Left lung (tissue), 10 donors: Measurements from ENCODE around the gene WFDC8. TPM values are rescaled to one million over a fixed set of nuclear protein-coding genes. Genes with fewer than 3 reads are reported as not detected.

Experiments
- ATAC-seq: fragments of 200-7000 bp; cut with Tn5 transposase; one replicate; pipeline ENCODE4 v1.9.1; 2020; ENCODE audit warnings: moderate library complexity
- DNase-seq, 4 donors: peaks; one replicate each; pipeline ENCODE4 v3.0.0-alpha.2; 2013 to 2020
- H3K27ac ChIP-seq, 2 donors: fragments of 200-600 bp; sonication (generic) in 1 of 2; one replicate each; pipeline versions ENCODE4 v1.5.0 to v1.8.0; 2020 to 2021
- H3K27me3 ChIP-seq, 2 donors: fragments of 200-600 bp; sonication (generic) in 1 of 2; one replicate each; pipeline versions ENCODE4 v1.5.0 to v1.8.0; 2020 to 2021
- H3K36me3 ChIP-seq, 2 donors: fragments of 200-600 bp; sonication (generic) in 1 of 2; one replicate each; pipeline versions ENCODE4 v1.5.0 to v1.8.0; 2020 to 2021
- H3K4me1 ChIP-seq, 2 donors: fragments of 200-600 bp; one replicate each; pipeline ENCODE4 v1.8.0; 2021
- H3K4me3 ChIP-seq, 2 donors: fragments of 200-600 bp; sonication (generic) in 1 of 2; one replicate each; pipeline versions ENCODE4 v1.5.0 to v1.8.0; 2020 to 2021; ENCODE audit warnings: mild to moderate bottlenecking in 1 of 2
- H3K9me3 ChIP-seq, 2 donors: fragments of 200-600 bp; sonication (generic) in 1 of 2; one replicate each; pipeline versions ENCODE4 v1.5.0 to v1.8.0; 2020 to 2021
- CTCF ChIP-seq, 2 donors: fragments of 200-600 bp; sonication (generic) in 1 of 2; IDR thresholded peaks; one replicate each; pipeline versions ENCODE4 v1.5.0 to v1.8.0; 2021; ENCODE audit warnings: antibody characterized with exemption in 2 of 2
- intact Hi-C, 2 donors: fragments of 100-400 bp; cut with DNase I; formaldehyde crosslinking; loops; one replicate each; pipeline versions ENCODE4 v1.11.2 to v1.14.2; 2022
- polyA plus RNA-seq, 6 donors: library from polyadenylated mRNA; unstranded; fragments of 120-200 nt; gene quantifications; one replicate each; pipeline ENCODE4 v1.2.1, GENCODE V29; 2013; ENCODE audit not compliant: insufficient read length in 6 of 6
- total RNA-seq, 2 donors: library from RNA; stranded (reverse); fragmentation: NEBNext Ultra II Directional; extraction: Animal tissue kit (Norgen Biotek cat#: 25700); gene quantifications; one replicate each; pipeline ENCODE4 v1.2.1, GENCODE V29; 2021
- donor health status: DM: no; HTN: yes; CAD: no.
- donor health status: DM: no; HTN: no; CAD: no.

WFDC8 gene
- total and polyA plus RNA-seq, 8 donors: 0.28 TPM; not detected in 7

GRCh38 chr20:45545351-45545750 lies 33.7 kb downstream of the WFDC8 start:
- intact Hi-C loops: no loop called here
- Histone ChIP-seq H3K4me3 (no peak overlapping the region), H3K36me3 (no peaks in the 10 kb centered on the region), H3K9me3 (no peaks in the 10 kb centered on the region), H3K27me3 (peaks cover 0 to 30% of the 10 kb centered on the region in 2 donors), H3K4me1 (no peaks in the 10 kb centered on the region), H3K27ac (no peak overlapping the region)
- DNase-seq (no peak), ATAC-seq (no peak)
- no peak for TF ChIP-seq CTCF (IDR thresholded peaks at IDR 0.05)

GRCh38 chr20:45539382-45539781 lies 39.7 kb downstream of the WFDC8 start, which contains the start of gene WFDC6:
WFDC6 (minus strand) TSS chr20:45539482; CDS start chr20:45539407, 75 bp downstream.
- Histone ChIP-seq H3K4me1 (no peaks in the 10 kb centered on the region), H3K27me3 (peaks cover 0 to 65% of the 10 kb centered on the region in 2 donors), H3K4me3 (no peak within 1 kb of the TSS), H3K9me3 (no peaks in the 10 kb centered on the region), H3K36me3 (no peaks in the 10 kb centered on the region), H3K27ac (no peak within 1 kb of the TSS)
- intact Hi-C loops: no loop called here
- no peak for TF ChIP-seq CTCF (IDR thresholded peaks at IDR 0.05)
- ATAC-seq: no peak
- DNase-seq: no peak

- no peaks in the 10 kb centered on the region for H3K4me1 ChIP-seq
- H3K27me3 ChIP-seq: peaks cover 0 to 57% of the 10 kb centered on the region in 2 donors
- no peak for TF ChIP-seq CTCF (IDR thresholded peaks at IDR 0.05)
- H3K36me3 ChIP-seq: no peaks in the 10 kb centered on the region
- H3K4me3 ChIP-seq: no peak overlapping the region
- ATAC-seq: no peak
- H3K27ac ChIP-seq: no peak overlapping the region
- no peaks in the 10 kb centered on the region for H3K9me3 ChIP-seq
- DNase-seq: no peak
- intact Hi-C loops: no loop called here
Observed at GRCh38 chr20:45538209-45538799, 40.8 kb downstream of the WFDC8 start.

- Histone ChIP-seq H3K36me3 (no peaks in the 10 kb centered on the region), H3K4me1 (no peaks in the 10 kb centered on the region), H3K9me3 (no peaks in the 10 kb centered on the region), H3K27me3 (peaks cover 0 to 50% of the 10 kb centered on the region in 2 donors), H3K27ac (no peak overlapping the region), H3K4me3 (no peak overlapping the region)
- no peak for TF ChIP-seq CTCF (IDR thresholded peaks at IDR 0.05)
- intact Hi-C loops: no loop called here
- ATAC-seq (no peak), DNase-seq (no peak)
Observed at GRCh38 chr20:45527294-45527693, 51.8 kb downstream of the WFDC8 start.

GRCh38 chr20:45523821-45524220 lies 55.3 kb downstream of the WFDC8 start:
- H3K4me1 ChIP-seq: no peaks in the 10 kb centered on the region
- H3K27me3 ChIP-seq: peaks cover 0 to 34% of the 10 kb centered on the region in 2 donors
- no peaks in the 10 kb centered on the region for H3K9me3 ChIP-seq
- ATAC-seq: no peak
- intact Hi-C loops: no loop called here
- no peak for DNase-seq
- no peak overlapping the region for H3K4me3 ChIP-seq
- no peak for TF ChIP-seq CTCF (IDR thresholded peaks at IDR 0.05)
- no peak overlapping the region for H3K27ac ChIP-seq
- H3K36me3 ChIP-seq: no peaks in the 10 kb centered on the region
